ENCODE data around the gene CAMK2D.

- TF ChIP-seq POLR2AphosphoS5 (IDR thresholded peaks at IDR 0.05; ENCODE audit: borderline replicate concordance, low read depth, low read length): no peak
- TF ChIP-seq EZH2 (IDR thresholded peaks at IDR 0.05): no peak
- no peak for TF ChIP-seq FOXP2 (optimal IDR thresholded peaks at IDR 0.05; ENCODE audit: control extremely low read depth, extremely low read length, insufficient read depth)
These were observed 249.6 kb downstream of the CAMK2D start for GRCh38 chr4:113511944-113512343.
